Measurements from ENCODE around the gene FAS.

FAS gene

GRCh38 chr10:88971221-88972061 is 19.2 kb upstream of the FAS start:
- no peak overlapping the region for H3K9ac ChIP-seq (ENCODE audit: low read depth, low read length, poor library complexity, severe bottlenecking)

GRCh38 chr10:88974012-88974411 is 16.6 kb upstream of the FAS start:
- no peaks in the 10 kb centered on the region for H3F3A ChIP-seq (ENCODE audit: low read depth)
- H3K79me2 ChIP-seq (ENCODE audit: insufficient read depth, low read length): no peaks in the 10 kb centered on the region
- H3K36me3 ChIP-seq (ENCODE audit: insufficient read depth, low read length): no peaks in the 10 kb centered on the region
- no peaks in the 10 kb centered on the region for H3K9me2 ChIP-seq (replicated peaks; ENCODE audit: low read depth, low read length)
- H3K4me3 ChIP-seq (ENCODE audit: low read length, poor library complexity, severe bottlenecking): no peak overlapping the region
- no peaks in the 10 kb centered on the region for H4K20me1 ChIP-seq (ENCODE audit: insufficient read depth, low read length, poor library complexity, severe bottlenecking)
- no peaks in the 10 kb centered on the region for H3K27me3 ChIP-seq (ENCODE audit: insufficient read depth, low read length, poor library complexity, severe bottlenecking)
- H2AFZ ChIP-seq (ENCODE audit: low read length): peak overlapping the region; percentile 98; the same call in 1 of the 2 replicates
- no peaks in the 10 kb centered on the region for H3K9me3 ChIP-seq (ENCODE audit: insufficient read depth, low read depth, low read length)
- H3K4me1 ChIP-seq (ENCODE audit: insufficient read depth, low read length, poor library complexity, severe bottlenecking): peaks cover 12% of the 10 kb centered on the region
- no peak overlapping the region for H3K9ac ChIP-seq (ENCODE audit: low read depth, low read length, poor library complexity, severe bottlenecking)
- peak overlapping the region; percentile 76 for H3K4me2 ChIP-seq (ENCODE audit: low read depth, low read length, poor library complexity, severe bottlenecking)
- TF ChIP-seq CTCF (conservative IDR thresholded peaks at IDR 0.05; ENCODE audit: low read length) (no peak), EZH2phosphoT487 (IDR thresholded peaks at IDR 0.05; ENCODE audit: borderline replicate concordance) (no peak)

More at GRCh38 chr10:88971221-88972061, 19.2 kb upstream of the FAS start:
- Histone ChIP-seq H3K9me2 (replicated peaks; ENCODE audit: low read depth, low read length) (no peaks in the 10 kb centered on the region), H4K20me1 (ENCODE audit: insufficient read depth, low read length, poor library complexity, severe bottlenecking) (no peaks in the 10 kb centered on the region), H2AFZ (ENCODE audit: low read length) (no peak overlapping the region), H3K79me2 (ENCODE audit: insufficient read depth, low read length) (no peaks in the 10 kb centered on the region), H3K4me1 (ENCODE audit: insufficient read depth, low read length, poor library complexity, severe bottlenecking) (peaks cover 12% of the 10 kb centered on the region), H3K4me3 (ENCODE audit: low read length, poor library complexity, severe bottlenecking) (no peak overlapping the region), H3K36me3 (ENCODE audit: insufficient read depth, low read length) (no peaks in the 10 kb centered on the region), H3K27me3 (ENCODE audit: insufficient read depth, low read length, poor library complexity, severe bottlenecking) (no peaks in the 10 kb centered on the region), H3K9me3 (ENCODE audit: insufficient read depth, low read depth, low read length) (no peaks in the 10 kb centered on the region), H3K4me2 (ENCODE audit: low read depth, low read length, poor library complexity, severe bottlenecking) (no peak overlapping the region), H3F3A (ENCODE audit: low read depth) (no peaks in the 10 kb centered on the region)
- no peak for TF ChIP-seq CTCF (conservative IDR thresholded peaks at IDR 0.05; ENCODE audit: low read length)
- no peak for TF ChIP-seq EZH2phosphoT487 (IDR thresholded peaks at IDR 0.05; ENCODE audit: borderline replicate concordance)

DNA sequence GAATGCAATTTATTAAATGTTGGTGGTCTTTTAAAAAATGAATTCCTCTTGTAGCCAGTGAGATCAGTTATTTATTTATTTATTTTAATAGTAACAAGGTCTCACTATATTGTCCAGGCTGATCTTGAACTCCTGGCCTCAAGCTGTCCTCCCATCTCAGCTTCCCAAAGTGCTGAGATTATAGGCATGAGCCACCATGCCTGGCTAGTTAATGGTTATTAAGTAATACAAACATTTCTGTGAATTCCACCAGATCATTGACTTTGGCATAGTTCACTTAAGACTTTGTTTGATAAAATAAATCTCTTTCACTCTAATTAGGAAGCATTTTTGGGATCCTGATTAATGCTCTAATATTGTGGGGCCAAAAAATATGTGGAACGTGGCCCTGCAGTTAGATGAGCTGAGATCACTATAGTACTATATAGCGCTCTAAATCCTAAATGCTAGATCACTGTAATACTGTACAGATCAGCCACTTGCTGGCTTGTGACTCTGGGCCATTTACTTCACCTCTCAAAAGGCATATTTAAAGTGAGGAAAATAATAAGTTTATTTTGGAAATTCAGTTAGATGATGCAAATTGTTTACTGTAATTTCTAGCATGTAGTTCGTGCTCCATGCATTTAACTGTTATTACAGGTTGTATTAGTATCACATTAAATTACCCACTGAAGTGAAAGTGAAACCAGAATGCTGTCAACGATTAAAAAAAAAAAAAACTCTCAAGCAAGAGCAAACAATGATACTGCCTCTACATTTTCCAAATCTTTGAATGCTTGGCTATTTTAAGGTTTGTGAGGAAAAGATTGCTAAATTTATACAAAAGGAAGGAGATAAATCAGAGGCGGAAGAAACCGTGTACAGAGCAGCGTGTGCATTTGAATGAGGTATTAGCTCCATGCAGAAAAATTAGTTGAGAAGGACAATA is 15.9 kb upstream of the FAS start:
- peak overlapping the region; percentile 71 for H3K9ac ChIP-seq (ENCODE audit: low read depth, low read length, poor library complexity, severe bottlenecking)
- H3K27me3 ChIP-seq (ENCODE audit: insufficient read depth, low read length, poor library complexity, severe bottlenecking): no peaks in the 10 kb centered on the region
- H3F3A ChIP-seq (ENCODE audit: low read depth): no peaks in the 10 kb centered on the region
- H3K4me2 ChIP-seq (ENCODE audit: low read depth, low read length, poor library complexity, severe bottlenecking): peak overlapping the region; percentile 76
- TF ChIP-seq CTCF (conservative IDR thresholded peaks at IDR 0.05; ENCODE audit: low read length): no peak
- TF ChIP-seq EZH2phosphoT487 (IDR thresholded peaks at IDR 0.05; ENCODE audit: borderline replicate concordance): no peak
- H3K4me1 ChIP-seq (ENCODE audit: insufficient read depth, low read length, poor library complexity, severe bottlenecking): peaks cover 12% of the 10 kb centered on the region
- no peaks in the 10 kb centered on the region for H4K20me1 ChIP-seq (ENCODE audit: insufficient read depth, low read length, poor library complexity, severe bottlenecking)
- H3K36me3 ChIP-seq (ENCODE audit: insufficient read depth, low read length): no peaks in the 10 kb centered on the region
- peak overlapping the region; percentile 77 for H3K4me3 ChIP-seq (ENCODE audit: low read length, poor library complexity, severe bottlenecking)
- H3K79me2 ChIP-seq (ENCODE audit: insufficient read depth, low read length): no peaks in the 10 kb centered on the region
- no peaks in the 10 kb centered on the region for H3K9me3 ChIP-seq (ENCODE audit: insufficient read depth, low read depth, low read length)
- no peaks in the 10 kb centered on the region for H3K9me2 ChIP-seq (replicated peaks; ENCODE audit: low read depth, low read length)
- peak overlapping the region; percentile 98 for H2AFZ ChIP-seq (ENCODE audit: low read length)

All from Loucy (cell line).